ENCODE measurements around the gene EMILIN1.

DNA sequence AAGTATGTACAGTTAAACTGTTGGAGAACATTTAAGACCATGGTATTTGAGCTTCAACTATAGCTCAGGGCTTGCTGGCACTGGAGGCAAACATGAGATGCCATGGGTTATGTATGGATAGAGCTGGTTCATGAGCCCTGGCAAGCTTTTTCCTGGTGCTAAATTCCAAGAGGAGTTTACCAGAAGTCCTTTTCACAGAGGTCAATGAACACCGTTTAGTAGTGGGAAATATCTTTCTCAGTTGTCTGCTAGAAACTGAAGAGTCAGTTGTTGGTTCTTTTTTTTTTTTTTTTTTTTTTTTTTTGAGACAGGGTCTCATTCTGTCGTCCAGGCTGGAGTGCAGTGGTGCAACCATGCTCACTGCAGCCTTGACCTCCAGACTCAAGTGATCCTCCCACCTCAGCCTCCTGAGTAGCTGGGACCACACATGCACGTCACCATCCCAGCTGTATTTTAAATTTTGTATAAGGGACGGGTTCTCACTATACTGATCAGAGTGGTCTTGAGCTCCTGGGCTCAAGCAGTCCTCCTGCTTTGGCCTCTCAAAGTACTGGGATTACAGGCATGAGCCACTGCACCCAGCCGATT, 9.5 kb downstream of the EMILIN1 start:
- TF ChIP-seq, protein P1, sequence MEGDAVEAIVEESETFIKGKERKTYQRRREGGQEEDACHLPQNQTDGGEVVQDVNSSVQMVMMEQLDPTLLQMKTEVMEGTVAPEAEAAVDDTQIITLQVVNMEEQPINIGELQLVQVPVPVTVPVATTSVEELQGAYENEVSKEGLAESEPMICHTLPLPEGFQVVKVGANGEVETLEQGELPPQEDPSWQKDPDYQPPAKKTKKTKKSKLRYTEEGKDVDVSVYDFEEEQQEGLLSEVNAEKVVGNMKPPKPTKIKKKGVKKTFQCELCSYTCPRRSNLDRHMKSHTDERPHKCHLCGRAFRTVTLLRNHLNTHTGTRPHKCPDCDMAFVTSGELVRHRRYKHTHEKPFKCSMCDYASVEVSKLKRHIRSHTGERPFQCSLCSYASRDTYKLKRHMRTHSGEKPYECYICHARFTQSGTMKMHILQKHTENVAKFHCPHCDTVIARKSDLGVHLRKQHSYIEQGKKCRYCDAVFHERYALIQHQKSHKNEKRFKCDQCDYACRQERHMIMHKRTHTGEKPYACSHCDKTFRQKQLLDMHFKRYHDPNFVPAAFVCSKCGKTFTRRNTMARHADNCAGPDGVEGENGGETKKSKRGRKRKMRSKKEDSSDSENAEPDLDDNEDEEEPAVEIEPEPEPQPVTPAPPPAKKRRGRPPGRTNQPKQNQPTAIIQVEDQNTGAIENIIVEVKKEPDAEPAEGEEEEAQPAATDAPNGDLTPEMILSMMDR (IDR thresholded peaks at IDR 0.05), result no peak
- no peak for TF ChIP-seq POLR2A (IDR thresholded peaks at IDR 0.05)
